Esophagus (tissue), 2 donors: ENCODE results near the gene PBX2. TPM values are rescaled to one million over a fixed set of nuclear protein-coding genes. Genes with fewer than 3 reads are reported as not detected.
"Not testable (repeated sequence)": the region's sequence is repeated elsewhere in the genome, so short reads cannot be mapped to it uniquely, and the experiment has no call there.

ENCODE experiments used
- H3K27ac ChIP-seq, 2 donors: one replicate each; pipeline ENCODE4 v1.5.1; 2013; ENCODE audit warnings: low read depth in 2 of 2, mild to moderate bottlenecking in 2 of 2, inconsistent platforms in 1 of 2, low read length in 1 of 2, moderate library complexity in 1 of 2
- H3K27me3 ChIP-seq, 2 donors: one replicate each; pipeline ENCODE4 v1.6.1; 2013; ENCODE audit warnings: low read length in 2 of 2, control low read depth in 1 of 2, mild to moderate bottlenecking in 1 of 2; ENCODE audit not compliant: insufficient read depth in 2 of 2, control insufficient read depth in 1 of 2
- H3K36me3 ChIP-seq, 2 donors: one replicate each; pipeline ENCODE4 v1.6.1; 2013; ENCODE audit warnings: low read length in 1 of 2; ENCODE audit not compliant: control insufficient read depth in 2 of 2, insufficient read depth in 2 of 2
- H3K4me1 ChIP-seq, 2 donors: one replicate each; pipeline ENCODE4 v1.6.1; 2013; ENCODE audit warnings: low read length in 1 of 2; ENCODE audit not compliant: control insufficient read depth in 2 of 2, insufficient read depth in 2 of 2
- H3K4me3 ChIP-seq, 2 donors: one replicate each; pipeline ENCODE4 v1.5.1; 2013; ENCODE audit warnings: low read length in 2 of 2, mild to moderate bottlenecking in 2 of 2, low read depth in 1 of 2, moderate library complexity in 1 of 2
- H3K9me3 ChIP-seq, 2 donors: one replicate each; pipeline ENCODE4 v1.6.1; 2013; ENCODE audit warnings: mild to moderate bottlenecking in 2 of 2, low read depth in 1 of 2, low read length in 1 of 2, moderate library complexity in 1 of 2; ENCODE audit not compliant: control insufficient read depth in 2 of 2, insufficient read depth in 1 of 2
- whole genome bisulfite sequencing, 2 donors: extraction: QIAGEN DNeasy Blood & Tissue Kit; methylation state at CpG; one replicate each; pipeline ENCODE4 v1.1.7; 2013; 5-methylcytosine and 5-hydroxymethylcytosine counted together
- polyA plus RNA-seq, 2 donors: library from polyadenylated mRNA; stranded (reverse); fragments of 200-250 nt; gene quantifications; one replicate each; pipeline ENCODE4 v1.2.3, GENCODE V29; 2013
- donor health status: healthy with polysubstance abuse.
- donor health status: Bipolar disorder and iron deficiency.

The PBX2 gene
- polyA plus RNA-seq, 2 donors: 29.4 to 49.8 TPM

GRCh38 chr6:32188381-32189068, 1.5 kb downstream of the PBX2 start:
- peaks cover 3 to 6% of the 10 kb centered on the region in 2 donors for H3K4me1 ChIP-seq

DNA sequence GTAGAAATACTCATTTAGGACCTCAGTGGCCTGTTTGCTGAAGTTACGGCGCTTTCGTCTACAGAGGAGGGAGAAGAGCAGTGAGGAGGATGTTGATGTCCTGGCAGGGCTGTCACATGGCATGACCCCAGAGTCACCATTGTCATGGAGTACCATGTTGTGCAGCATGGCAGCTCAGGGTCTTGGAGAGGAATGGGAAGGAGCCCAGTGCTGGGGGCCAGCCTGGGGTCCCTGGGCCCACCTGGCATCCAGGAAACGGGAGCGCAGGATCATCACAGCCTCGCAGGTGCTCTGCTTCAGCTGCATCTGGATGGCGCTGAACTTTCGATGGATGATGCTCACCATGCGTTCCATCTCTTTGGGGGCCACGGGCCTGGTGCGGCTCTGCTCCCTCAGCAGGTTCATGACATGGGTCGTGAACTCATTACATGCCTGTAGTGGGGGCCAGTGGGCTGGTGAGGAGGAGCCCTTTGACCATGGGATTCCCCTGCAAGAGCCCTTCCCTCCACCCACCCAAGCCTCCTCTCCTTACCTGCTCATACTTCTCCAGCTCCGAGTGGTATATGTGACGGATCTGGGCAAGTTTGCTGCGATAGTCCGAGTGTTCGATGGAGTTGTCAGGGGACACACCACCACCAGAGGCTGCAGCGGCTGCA, 2.1 kb downstream of the PBX2 start:
- Histone ChIP-seq H3K27ac (peak overlapping the region; percentile 8 to 97), H3K36me3 (peaks cover 5 to 12% of the 10 kb centered on the region in 2 donors), H3K4me3 (peak overlapping the region in 1 of 2 donors; percentile 71)
- not testable (repeated sequence) for H3K9me3 ChIP-seq, H3K27me3 ChIP-seq, H3K4me1 ChIP-seq
- 67 to 80% methylated on average over 16 to 18 of the region's 18 CpGs for WGBS, 2 donors

More at GRCh38 chr6:32188381-32189068, 1.5 kb downstream of the PBX2 start:
- H3K36me3 ChIP-seq: peaks cover 0 to 12% of the 10 kb centered on the region in 2 donors
- H3K27me3 ChIP-seq: no peaks in the 10 kb centered on the region
- H3K4me3 ChIP-seq: peak overlapping the region; percentile 56 to 71
- peak overlapping the region; percentile 88 to 97 for H3K27ac ChIP-seq
- no peaks in the 10 kb centered on the region for H3K9me3 ChIP-seq
- WGBS, 2 donors: 18 to 21% methylated on average over 11 to 13 of the region's 13 CpGs

DNA sequence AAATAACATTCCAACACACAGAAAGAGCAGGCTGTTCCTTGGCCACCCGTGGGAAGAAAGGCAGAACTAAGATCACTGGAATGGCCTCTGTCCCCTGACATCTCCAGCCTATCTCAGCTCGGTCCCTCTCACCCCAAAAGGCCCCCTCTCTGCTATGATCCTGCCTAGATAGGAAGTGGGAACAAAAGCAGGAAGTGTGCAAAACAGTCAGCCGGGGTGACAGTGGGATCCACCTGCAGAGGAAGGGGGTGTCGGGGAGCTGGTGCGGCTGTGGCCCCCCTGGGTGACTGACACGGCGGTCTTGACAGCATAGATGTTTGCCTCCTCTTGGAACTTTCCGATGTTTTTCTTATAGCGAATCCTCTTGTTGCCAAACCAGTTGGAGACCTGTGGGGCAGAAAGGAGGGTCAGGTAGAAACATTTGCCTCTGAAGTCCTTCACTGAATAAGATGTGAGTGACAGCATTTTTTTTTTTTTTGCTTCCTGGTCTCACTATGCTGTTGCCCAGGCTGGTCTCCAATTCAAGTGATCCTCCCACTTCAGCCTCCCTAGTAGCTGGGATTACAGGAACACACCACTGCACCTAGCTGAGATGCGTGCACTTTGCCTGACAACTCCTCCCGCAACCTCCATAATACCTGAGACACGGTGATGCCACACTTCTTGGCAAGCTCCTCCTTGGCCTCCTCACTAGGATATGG, 2.8 kb downstream of the PBX2 start:
- Histone ChIP-seq H3K4me3 (no peak overlapping the region), H3K36me3 (peaks cover 8 to 12% of the 10 kb centered on the region in 2 donors), H3K27ac (peak overlapping the region; percentile 37 to 79), H3K4me1 (peaks cover 4 to 5% of the 10 kb centered on the region in 2 donors), H3K27me3 (no peaks in the 10 kb centered on the region), H3K9me3 (no peaks in the 10 kb centered on the region)
- 60 to 67% methylated on average over 12 of the region's 12 CpGs for WGBS, 2 donors

DNA sequence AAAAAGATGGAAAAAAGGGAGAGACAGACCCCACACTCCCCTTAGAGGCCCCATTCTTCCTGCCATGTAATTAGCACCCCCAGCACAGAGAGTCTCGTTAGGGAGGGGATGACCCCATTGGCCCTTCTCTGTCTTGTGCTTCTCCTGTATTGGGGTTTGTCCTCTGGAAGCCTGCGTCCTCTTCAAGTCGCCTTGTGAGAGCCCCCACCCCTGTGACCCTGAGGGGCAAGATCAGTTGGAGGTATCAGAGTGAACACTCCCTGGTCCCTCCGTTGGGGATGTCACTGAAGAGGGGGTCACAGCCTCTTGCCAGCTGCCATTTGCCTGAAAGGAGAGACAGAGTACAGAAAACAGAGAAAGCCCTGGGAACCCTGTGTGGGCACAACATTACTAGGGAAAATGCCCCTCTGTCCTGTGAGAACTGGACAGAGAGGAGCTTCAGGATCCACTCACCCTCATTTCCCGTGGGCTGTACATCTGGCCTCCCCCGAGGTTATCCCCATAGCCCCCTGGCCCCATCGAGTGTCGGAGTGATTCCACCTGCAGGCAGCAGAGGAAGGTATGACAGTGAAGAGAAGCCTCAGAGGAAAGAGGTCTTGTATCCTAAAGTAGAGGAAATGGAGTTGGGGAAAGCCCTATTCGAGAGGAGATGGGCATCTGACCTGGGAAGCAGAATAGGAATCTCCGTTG, 3.7 kb downstream of the PBX2 start:
- WGBS, 2 donors: 62% methylated on average over 10 of the region's 10 CpGs
- not testable (repeated sequence) for H3K4me3 ChIP-seq, H3K27me3 ChIP-seq, H3K4me1 ChIP-seq, H3K9me3 ChIP-seq
- Histone ChIP-seq H3K36me3 (peaks cover 8 to 13% of the 10 kb centered on the region in 2 donors), H3K27ac (peak overlapping the region; percentile 66 to 79)

DNA sequence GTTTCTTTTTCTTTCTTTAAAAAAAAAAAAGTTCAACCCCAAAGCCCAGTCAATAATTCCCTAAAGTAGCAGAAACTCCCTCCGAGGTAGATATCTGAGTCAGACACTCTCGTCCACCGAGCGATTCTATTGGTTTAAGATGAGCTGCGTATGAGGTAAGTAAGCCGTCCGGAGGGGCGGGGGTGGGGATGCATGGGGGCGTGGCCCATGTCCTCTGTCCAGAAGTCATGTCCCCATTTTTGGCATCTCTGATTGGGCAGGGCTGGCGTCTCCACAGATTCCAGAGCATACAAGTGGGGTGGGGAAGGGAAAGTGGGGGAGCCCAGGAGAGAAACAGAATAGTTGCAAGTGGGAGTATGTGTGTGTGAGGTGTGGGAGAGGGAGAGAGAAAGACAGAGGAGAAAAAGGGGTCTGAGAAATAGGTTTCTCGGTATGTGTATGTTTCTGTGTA, 4.3 kb downstream of the PBX2 start:
- WGBS, 2 donors: 14 to 21% methylated on average over 11 of the region's 11 CpGs
- peak overlapping the region; percentile 33 to 66 for H3K27ac ChIP-seq
- H3K4me3 ChIP-seq, H3K27me3 ChIP-seq, H3K4me1 ChIP-seq, H3K9me3 ChIP-seq: not testable (repeated sequence)
- H3K36me3 ChIP-seq: peaks cover 8 to 13% of the 10 kb centered on the region in 2 donors

- H3K27ac ChIP-seq: peak within 1 kb of the TSS in 1 of 2 donors; percentile 78
- WGBS, 2 donors: 72 to 77% methylated on average over 6 of the region's 6 CpGs
- H3K4me3 ChIP-seq: no peak within 1 kb of the TSS
- H3K36me3 ChIP-seq: peaks cover 8 to 13% of the 10 kb centered on the region in 2 donors
- no peaks in the 10 kb centered on the region for H3K9me3 ChIP-seq
- H3K27me3 ChIP-seq: no peaks in the 10 kb centered on the region
- peaks cover 5 to 7% of the 10 kb centered on the region in 2 donors for H3K4me1 ChIP-seq
Measured at GRCh38 chr6:32184084-32184640, 5.8 kb downstream of the PBX2 start, which contains the start of gene AGER. Gene AGER, minus strand, starts transcription at chr6:32184253. Its CDS starts 31 bp downstream, at chr6:32184222.

- peaks cover 8 to 13% of the 10 kb centered on the region in 2 donors for H3K36me3 ChIP-seq
- no peaks in the 10 kb centered on the region for H3K27me3 ChIP-seq
- peak overlapping the region in 1 of 2 donors; percentile 78 for H3K27ac ChIP-seq
- H3K4me3 ChIP-seq: no peak overlapping the region
- H3K4me1 ChIP-seq: peaks cover 5 to 10% of the 10 kb centered on the region in 2 donors
- no peaks in the 10 kb centered on the region for H3K9me3 ChIP-seq
- 81 to 82% methylated on average over 15 of the region's 15 CpGs for WGBS, 2 donors
Measured at GRCh38 chr6:32183483-32184083, 6.4 kb downstream of the PBX2 start.

DNA sequence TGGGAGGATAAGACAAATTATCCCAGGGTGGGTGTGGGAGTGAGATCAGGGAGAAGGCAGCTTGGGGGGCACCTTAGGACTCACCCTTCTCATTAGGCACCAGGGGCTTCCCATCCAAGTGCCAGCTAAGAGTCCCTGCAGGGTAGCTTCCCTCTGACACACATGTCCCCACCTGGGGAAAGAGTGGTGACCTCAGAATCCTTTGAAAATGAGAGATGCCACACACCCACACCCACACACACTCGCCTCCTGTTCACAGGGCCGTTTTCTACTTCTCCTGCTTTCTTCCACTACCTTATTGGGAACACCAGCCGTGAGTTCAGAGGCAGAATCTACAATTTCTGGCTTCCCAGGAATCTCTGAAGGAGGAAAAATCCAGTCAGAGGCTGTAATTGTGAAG, 7.0 kb downstream of the PBX2 start:
- H3K9me3 ChIP-seq: no peaks in the 10 kb centered on the region
- no peaks in the 10 kb centered on the region for H3K27me3 ChIP-seq
- H3K27ac ChIP-seq: peak overlapping the region in 1 of 2 donors; percentile 78
- H3K36me3 ChIP-seq: peaks cover 8 to 13% of the 10 kb centered on the region in 2 donors
- no peak overlapping the region for H3K4me3 ChIP-seq
- WGBS, 2 donors: 70 to 73% methylated on average over 3 of the region's 3 CpGs
- H3K4me1 ChIP-seq: peaks cover 5 to 10% of the 10 kb centered on the region in 2 donors
